Jurkat, Clone E6-1 (cell line): ENCODE measurements around the gene PRUNE2.

Source experiments
- DNase-seq: peaks from one replicate; pipeline ENCODE4 v3.0.0-alpha.2; 2011; ENCODE audit warnings: low read depth, low spot score
- H3K4me3 ChIP-seq: 2 replicates; pipeline ENCODE4 v1.5.1; 2011; ENCODE audit warnings: mild to moderate bottlenecking, low read length, control low read depth, moderate library complexity

PRUNE2 gene

DNA sequence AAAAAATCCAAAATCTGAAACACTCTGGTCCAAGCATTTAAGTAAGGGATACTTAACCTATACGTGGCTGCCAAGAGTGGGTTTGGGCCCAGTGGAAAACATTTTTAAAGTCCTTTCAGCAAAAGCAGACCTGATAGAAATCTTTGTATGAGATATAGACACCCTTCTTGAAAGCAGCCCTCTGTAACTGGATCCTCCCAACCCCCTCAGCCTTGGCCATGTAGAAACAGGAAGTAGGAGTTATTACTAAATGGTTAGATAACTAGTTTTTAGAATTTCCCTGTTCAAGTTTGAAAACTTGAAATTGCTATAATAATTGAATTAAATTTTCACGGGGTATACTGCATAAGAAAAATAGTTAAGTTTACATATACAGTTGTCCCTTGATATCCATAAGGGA lies 253.0 kb downstream of the PRUNE2 start:
- H3K4me3 ChIP-seq: no peak overlapping the region
- DNase-seq: no peak

- no peak overlapping the region for H3K4me3 ChIP-seq
- DNase-seq: no peak
Observed at GRCh38 chr9:76651119-76651705, 254.7 kb downstream of the PRUNE2 start.

DNA sequence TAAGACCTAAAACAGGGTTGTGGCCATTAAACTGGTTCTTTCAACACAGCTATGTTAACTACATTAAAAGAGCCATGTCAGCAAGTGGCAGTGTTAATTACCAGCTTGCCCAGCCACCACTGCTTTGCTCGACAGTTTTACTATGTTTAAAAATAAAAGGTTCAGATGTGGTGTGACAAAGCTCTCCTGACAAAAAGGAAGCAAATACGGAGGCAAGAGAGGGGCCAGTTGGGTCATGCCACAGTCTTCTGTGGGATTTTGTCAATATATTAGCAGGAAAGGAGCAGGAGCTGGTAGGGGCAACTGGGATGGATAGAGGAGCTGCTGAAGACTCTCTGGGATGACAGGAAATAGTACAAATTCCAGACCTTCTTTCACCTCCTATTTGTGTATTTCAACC lies 255.2 kb downstream of the PRUNE2 start:
- H3K4me3 ChIP-seq: no peak overlapping the region
- DNase-seq: no peak

GRCh38 chr9:76649894-76650293 lies 256.0 kb downstream of the PRUNE2 start:
- no peak overlapping the region for H3K4me3 ChIP-seq
- no peak for DNase-seq

DNA sequence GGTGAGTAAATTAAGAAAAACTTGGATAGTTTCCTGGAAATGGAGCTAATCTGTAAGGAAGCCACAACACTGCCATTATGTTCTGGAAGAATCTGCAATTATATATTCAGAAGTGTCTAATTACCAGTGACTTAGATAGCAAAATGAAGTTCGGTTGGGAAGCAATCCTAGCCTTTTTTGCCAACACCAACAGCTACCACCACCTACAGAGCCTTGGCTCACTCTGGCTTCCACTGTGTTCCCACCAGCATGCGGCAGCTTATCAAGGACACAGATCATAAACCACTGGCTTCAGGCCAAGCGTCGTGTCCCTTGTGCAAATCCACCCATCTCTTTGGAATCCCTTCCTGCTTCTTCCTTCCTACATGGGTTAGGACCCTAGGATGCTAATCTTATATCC lies 259.7 kb downstream of the PRUNE2 start:
- H3K4me3 ChIP-seq: no peak overlapping the region
- DNase-seq: no peak

DNA sequence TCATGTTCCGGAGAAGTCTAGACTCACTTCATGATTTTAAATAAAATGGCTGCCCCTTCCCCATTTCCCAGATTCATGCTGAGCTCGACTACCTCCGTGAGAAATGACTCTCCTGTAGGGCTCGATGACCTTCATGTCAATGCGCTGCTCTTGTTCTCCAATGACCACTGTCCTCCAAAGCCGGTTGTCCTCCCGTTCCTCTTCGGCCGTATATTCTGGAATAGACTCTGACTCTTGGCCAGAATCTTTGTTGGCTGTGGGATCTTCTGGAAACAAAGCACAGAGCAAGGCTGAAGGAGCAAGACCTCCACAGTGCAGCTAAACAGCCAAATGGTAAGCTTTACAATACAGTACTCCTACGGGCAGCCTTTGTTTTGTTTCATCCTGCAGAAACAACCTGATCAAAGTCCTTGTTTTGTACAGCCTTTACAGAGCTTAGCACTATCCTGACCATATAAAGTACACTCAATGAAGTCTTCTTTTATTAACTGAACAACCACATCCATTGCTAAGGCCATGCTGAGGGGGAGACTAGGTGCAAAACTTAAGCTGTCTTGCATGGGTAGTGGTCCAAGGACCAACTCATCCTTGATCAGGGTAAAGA lies 261.2 kb downstream of the PRUNE2 start:
- no peak overlapping the region for H3K4me3 ChIP-seq
- DNase-seq: no peak

DNA sequence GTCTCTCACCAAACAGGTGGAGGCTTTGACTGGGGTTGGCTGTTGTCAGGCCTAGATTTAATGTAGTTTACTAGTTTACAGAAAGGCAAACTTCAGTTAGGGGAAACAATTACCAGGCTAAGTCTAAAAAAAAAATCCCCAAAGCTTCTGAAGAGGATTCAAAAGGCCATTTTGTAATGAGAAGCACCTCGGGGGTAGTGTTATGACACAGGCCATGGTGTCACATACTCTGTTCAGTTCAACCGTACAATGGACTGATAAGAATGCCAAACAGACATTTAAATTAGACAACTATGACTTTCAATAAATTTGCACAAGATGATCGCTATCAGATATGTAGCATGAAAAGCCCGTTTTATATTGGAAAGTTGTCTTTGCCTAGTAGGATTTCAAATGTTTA lies 261.7 kb downstream of the PRUNE2 start:
- no peak for DNase-seq
- no peak overlapping the region for H3K4me3 ChIP-seq

- no peak overlapping the region for H3K4me3 ChIP-seq
- no peak for DNase-seq
Observed at GRCh38 chr9:76643399-76644117, 262.4 kb downstream of the PRUNE2 start.

- DNase-seq: no peak
- no peak overlapping the region for H3K4me3 ChIP-seq
Observed at GRCh38 chr9:76642701-76643209, 263.2 kb downstream of the PRUNE2 start.

- no peak for DNase-seq
- H3K4me3 ChIP-seq: no peak overlapping the region
Observed at GRCh38 chr9:76642074-76642473, 263.8 kb downstream of the PRUNE2 start.

DNA sequence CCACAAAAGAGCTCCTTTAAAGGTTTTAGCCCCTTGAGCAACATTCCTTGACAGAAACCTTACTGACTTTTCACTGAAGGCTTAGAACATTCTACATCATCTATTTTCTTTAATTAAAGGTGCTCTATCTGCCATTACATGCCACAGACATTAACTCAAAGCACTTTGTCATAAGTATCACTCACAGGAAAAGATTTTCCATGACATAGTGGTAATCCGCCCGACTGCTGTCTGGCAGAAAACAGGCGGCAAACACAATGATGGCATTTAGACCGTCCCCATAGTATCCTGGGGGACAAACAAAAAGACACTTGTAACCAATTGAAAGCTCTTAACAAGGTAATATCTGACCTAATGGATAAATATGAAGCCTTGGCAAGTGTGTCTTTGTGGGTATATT lies 267.9 kb downstream of the PRUNE2 start:
- no peak overlapping the region for H3K4me3 ChIP-seq
- DNase-seq: no peak

- no peak overlapping the region for H3K4me3 ChIP-seq
- DNase-seq: peak; percentile 27
Observed at GRCh38 chr9:76637416-76637815, 268.5 kb downstream of the PRUNE2 start.

DNA sequence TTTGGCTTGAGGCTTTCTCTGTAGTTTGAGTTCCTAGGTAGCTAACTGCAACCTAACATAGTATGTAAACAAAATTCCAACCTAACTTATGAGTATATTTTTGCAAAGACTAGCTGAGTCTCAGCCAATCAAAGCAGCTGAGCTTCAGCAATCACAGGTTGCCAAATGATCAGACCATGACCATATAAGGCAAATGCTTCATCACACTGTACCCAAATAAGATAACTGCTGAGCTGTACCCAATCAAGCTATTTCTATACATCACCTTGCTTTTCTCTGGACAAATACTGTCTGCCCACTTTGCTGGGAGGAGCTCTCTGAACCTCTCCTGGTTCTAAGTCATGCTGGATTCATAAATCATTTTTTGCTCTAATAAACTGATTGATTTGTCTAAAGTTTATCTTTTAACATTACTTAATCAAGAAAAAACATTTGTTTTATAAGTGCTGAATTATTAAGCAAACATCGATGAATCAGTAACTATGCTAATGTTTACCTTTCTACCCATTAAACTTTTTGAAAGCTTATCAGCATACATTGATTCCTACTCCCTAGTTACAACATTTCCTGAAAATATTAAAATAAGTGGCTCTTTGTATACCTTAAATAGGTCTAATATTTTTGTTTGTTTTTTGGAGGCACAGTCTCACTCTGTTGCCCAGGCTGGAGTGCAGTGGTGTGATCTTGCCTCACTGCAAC lies 271.4 kb downstream of the PRUNE2 start:
- DNase-seq: peak; percentile 31
- H3K4me3 ChIP-seq: no peak overlapping the region

- no peak for DNase-seq
- no peak overlapping the region for H3K4me3 ChIP-seq
Observed at GRCh38 chr9:76630916-76631315, 275.0 kb downstream of the PRUNE2 start.

- peak; percentile 59 for DNase-seq
- no peak overlapping the region for H3K4me3 ChIP-seq
Observed at GRCh38 chr9:76629205-76629990, 276.5 kb downstream of the PRUNE2 start.

DNA sequence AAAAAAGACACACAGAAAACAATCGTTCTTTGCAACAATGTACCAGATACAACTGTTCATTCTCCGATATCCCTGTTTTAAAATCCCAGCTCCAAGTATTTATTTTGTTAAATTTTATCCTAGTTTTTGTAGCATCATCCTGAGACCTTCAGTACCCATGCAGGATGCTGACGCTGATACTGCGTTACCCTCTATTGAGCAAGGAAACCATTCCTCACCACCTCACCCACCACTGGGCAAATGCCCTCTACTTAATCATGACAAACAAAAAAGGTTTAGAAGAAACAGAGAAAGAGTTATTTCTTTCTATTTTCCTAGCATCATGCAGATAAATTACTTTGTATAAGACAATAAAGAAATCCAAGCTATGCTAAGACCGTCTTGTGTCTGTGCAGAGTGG lies 277.8 kb downstream of the PRUNE2 start:
- no peak for DNase-seq
- H3K4me3 ChIP-seq: no peak overlapping the region

- DNase-seq: no peak
- H3K4me3 ChIP-seq: no peak overlapping the region
Observed at GRCh38 chr9:76626980-76627379, 278.9 kb downstream of the PRUNE2 start.

DNA sequence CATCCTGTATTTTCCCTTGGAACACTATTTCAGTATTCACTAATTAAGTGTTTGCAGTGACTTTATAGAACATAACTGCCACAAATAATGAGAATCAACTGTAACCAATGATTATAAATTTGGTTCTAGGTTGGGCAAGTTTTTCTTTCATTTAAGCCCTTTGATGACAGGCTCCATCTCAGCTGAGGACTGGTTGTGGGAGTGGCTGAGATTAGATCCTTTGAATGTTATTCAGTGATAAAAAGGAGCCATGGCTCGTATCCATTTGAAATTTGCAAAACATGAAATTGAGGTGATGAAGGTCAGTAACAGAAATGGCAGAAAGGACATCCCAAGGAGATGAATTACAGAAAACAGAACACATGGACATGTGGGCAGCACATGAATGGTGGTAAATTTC lies 279.8 kb downstream of the PRUNE2 start:
- no peak overlapping the region for H3K4me3 ChIP-seq
- DNase-seq: no peak

- H3K4me3 ChIP-seq: no peak overlapping the region
- DNase-seq: no peak
Observed at GRCh38 chr9:76624391-76625048, 281.4 kb downstream of the PRUNE2 start.
